ENCODE measurements around the gene WNT11. TPM values are rescaled to one million over a fixed set of nuclear protein-coding genes. Genes with fewer than 3 reads are reported as not detected.

The WNT11 gene
- total and polyA plus RNA-seq, 2 of the 13 experiments (the other 11 are each of a cell fraction or from before 2014, with no cell fraction given): 0.34 to 0.66 TPM

GRCh38 chr11:76141901-76142588, 64.3 kb downstream of the WNT11 start:
- Histone ChIP-seq H3K27me3 (ENCODE audit: control insufficient read depth in 1 of 2, insufficient read depth in 2 of 2, low read length in 2 of 2) (no peaks in the 10 kb centered on the region), H3K79me2 (ENCODE audit: insufficient read depth, low read length) (no peaks in the 10 kb centered on the region), H3K4me2 (ENCODE audit: low read depth, low read length) (no peak overlapping the region), H3K27ac (ENCODE audit: extremely low read length, insufficient read depth, low read length) (no peak overlapping the region), H3K4me1 (ENCODE audit: insufficient read depth, low read length) (peaks cover 4% of the 10 kb centered on the region), H3K9ac (ENCODE audit: insufficient read depth, low read depth, low read length) (no peak overlapping the region), H4K20me1 (ENCODE audit: insufficient read depth, low read length) (no peaks in the 10 kb centered on the region), H3K9me3 (ENCODE audit: low read length) (no peaks in the 10 kb centered on the region), H2AFZ (ENCODE audit: low read length) (no peak overlapping the region), H3K36me3 (replicated peaks in 1 of 2; ENCODE audit: control insufficient read depth in 1 of 2, insufficient read depth in 2 of 2, low read length in 2 of 2) (peaks cover 4 to 27% of the 10 kb centered on the region in 2 experiments; a peak in 4 of 5 replicates), H3K4me3 (replicated peaks in 1 of 3; ENCODE audit: insufficient read depth in 1 of 3, low read depth in 2 of 3, low read length in 3 of 3) (no peak overlapping the region)
- BruUV-seq (replicated peaks): no TSS peak
- DNase-seq (ENCODE audit: low spot score) (no peak), ATAC-seq (no peak), FAIRE-seq (no peak)
- 96% methylated on average over 12 of the region's 12 CpGs for WGBS (ENCODE audit: low lambda C conversion rate)
- intact Hi-C loops (cut with micrococcal nuclease; ENCODE audit: unreplicated experiment): no loop called here
- ChIA-PET CTCF (ENCODE audit: low intra/inter-chr PET ratio, low total read pairs) (no interaction called here), POLR2A (no interaction called here)
- no peak for TF ChIP-seq SNAPC4 (CRISPR knock-in tag; IDR thresholded peaks at IDR 0.05)
- TF ChIP-seq SMARCE1 (IDR thresholded peaks at IDR 0.05; ENCODE audit: borderline replicate concordance): no peak
- TF ChIP-seq ZNF484 (CRISPR knock-in tag; IDR thresholded peaks at IDR 0.05; ENCODE audit: borderline replicate concordance, low read depth): no peak
- TF ChIP-seq ZKSCAN1 (IDR thresholded peaks at IDR 0.05; ENCODE audit: low read length): no peak
- no peak for TF ChIP-seq PATZ1 (CRISPR knock-in tag; IDR thresholded peaks at IDR 0.05)
- TF ChIP-seq RFXAP (CRISPR knock-in tag; IDR thresholded peaks at IDR 0.05; ENCODE audit: borderline replicate concordance): no peak
- TF ChIP-seq RARA (CRISPR knock-in tag; IDR thresholded peaks at IDR 0.05): no peak
- TF ChIP-seq ZNF543 (CRISPR knock-in tag; IDR thresholded peaks at IDR 0.05): no peak
- in situ Hi-C loops (cut with HindIII; ENCODE audit: extremely low pct_ligation_motif_present, low pct_unique_long_range_greater_than_20kb): loop anchor here (10.0 kb wide), 1 partner anchor 63 kb away; the partner anchor contains the start of gene WNT11
